ENCODE results near the gene PCBD2. TPM values are rescaled to one million over a fixed set of nuclear protein-coding genes. Genes with fewer than 3 reads are reported as not detected.

The PCBD2 gene
- total and polyA plus RNA-seq, 2 of the 4 experiments (the other 2 are of a cell fraction), result 2.2 to 2.7 TPM

DNA sequence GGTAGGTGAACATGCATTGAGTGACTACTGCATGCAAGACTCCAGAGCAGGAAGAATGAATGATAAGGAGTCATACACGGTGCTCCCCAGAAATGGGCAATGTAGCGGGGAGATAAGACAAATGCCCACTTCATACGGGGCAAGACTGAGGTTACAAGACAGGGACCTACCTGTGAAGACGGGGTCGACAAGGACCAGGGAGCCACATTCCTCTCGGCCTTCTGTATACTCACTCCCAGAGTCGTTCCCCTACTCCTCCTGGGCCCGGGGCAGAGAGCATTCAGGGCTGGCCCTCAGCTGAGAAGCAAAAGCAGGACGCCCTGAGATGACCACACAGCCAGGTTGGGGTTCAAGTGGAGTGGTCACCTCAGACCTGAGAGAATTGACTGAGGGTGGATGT lies 102.4 kb downstream of the PCBD2 start:
- no peak overlapping the region for H3K27ac ChIP-seq (ENCODE audit: insufficient read depth, low read length)
- H3K79me1 ChIP-seq (ENCODE audit: low read depth in 1 of 2, low read length in 2 of 2), result no peaks in the 10 kb centered on the region
- H3K9me1 ChIP-seq (ENCODE audit: insufficient read depth, low read length), result peaks cover 4% of the 10 kb centered on the region; the same call in 1 of the 2 replicates
- ATAC-seq (ENCODE audit: low read depth) (no peak), DNase-seq (no peak)
- H2BK5ac ChIP-seq (ENCODE audit: low read depth, low read length, poor library complexity, severe bottlenecking), result no peak overlapping the region
- 0 out of 2 replicates have a peak, but pooled peaks cover 2% of the 10 kb centered on the region for H3K27me3 ChIP-seq (ENCODE audit: control insufficient read depth, insufficient read depth, low read length)
- H3K36me3 ChIP-seq (ENCODE audit: control insufficient read depth, insufficient read depth, low read length), result no peaks in the 10 kb centered on the region; the same call in 1 of the 2 replicates
- no peak overlapping the region for H3K4me3 ChIP-seq (ENCODE audit: insufficient read depth, low read depth, low read length)
- H2BK20ac ChIP-seq (ENCODE audit: low read depth, low read length), result no peak overlapping the region
- no peak overlapping the region for H3K14ac ChIP-seq (replicated peaks; ENCODE audit: low read depth, low read length)
- H3K4ac ChIP-seq (ENCODE audit: low read depth, low read length), result no peak overlapping the region
- H2AK5ac ChIP-seq (ENCODE audit: low read depth, low read length), result no peak overlapping the region
- no peak overlapping the region for H2AFZ ChIP-seq (replicated peaks; ENCODE audit: low read length, poor library complexity)
- peaks cover 2% of the 10 kb centered on the region; the same call in 1 of the 2 replicates for H3K9me3 ChIP-seq (ENCODE audit: control insufficient read depth, insufficient read depth, low read length)
- no peaks in the 10 kb centered on the region for H3K4me1 ChIP-seq (ENCODE audit: control insufficient read depth, insufficient read depth, low read length)
- in situ Hi-C loops (cut with MboI; ENCODE audit: low sequenced_read_pairs) (no loop called here), intact Hi-C loops (cut with micrococcal nuclease) (no loop called here), dilution Hi-C loops (cut with HindIII; ENCODE audit: low sequenced_read_pairs, unreplicated experiment) (no loop called here)
- no peak overlapping the region for H3K18ac ChIP-seq (ENCODE audit: low read depth, low read length)
- no peak for TF ChIP-seq FOS (IDR thresholded peaks at IDR 0.05; ENCODE audit: low read depth, low read length)
- no peak for TF ChIP-seq CHD1 (IDR thresholded peaks at IDR 0.05; ENCODE audit: low read depth, low read length)
- H3K9ac ChIP-seq (ENCODE audit: low read depth, low read length), result no peak overlapping the region
- no peak overlapping the region for H2BK120ac ChIP-seq (ENCODE audit: low read depth, low read length)
- H3K23ac ChIP-seq (ENCODE audit: low read depth, low read length), result no peak overlapping the region
- H3K56ac ChIP-seq (ENCODE audit: extremely low read depth, insufficient read depth, low read length), result no peak overlapping the region
- no peaks in the 10 kb centered on the region; the same call in none of the 2 replicates for H4K20me1 ChIP-seq (ENCODE audit: insufficient read depth, low read length)
- no peak overlapping the region for H4K5ac ChIP-seq (ENCODE audit: low read depth, low read length)
- ChIA-PET CTCF (no interaction called here), POLR2A (ENCODE audit: unreplicated experiment) (no interaction called here)
- H2AK9ac ChIP-seq (replicated peaks; ENCODE audit: low read depth, low read length, poor library complexity), result no peak overlapping the region
- 95% methylated on average over 3 of the region's 9 CpGs; no CpG with 5 or more reads in 1 of the 2 experiments for WGBS, 2 experiments (ENCODE audit: extremely low coverage in 2 of 2, insufficient read length in 1 of 2)
- H2BK15ac ChIP-seq (ENCODE audit: low read depth, low read length), result no peak overlapping the region
- BruUV-seq (replicated peaks), result no TSS peak
- H4K91ac ChIP-seq (ENCODE audit: insufficient read depth, low read depth, low read length), result no peak overlapping the region
- H3K4me2 ChIP-seq (ENCODE audit: low read depth, low read length), result no peak overlapping the region
- no peak overlapping the region for H4K8ac ChIP-seq (ENCODE audit: low read depth in 2 of 2, low read length in 2 of 2)

All from IMR-90 (cell line).